ENCODE results near the gene APLF. TPM values are rescaled to one million over a fixed set of nuclear protein-coding genes. Genes with fewer than 3 reads are reported as not detected.

Gene APLF
- total and polyA plus RNA-seq, 2 experiments from 2014 or later = 3.0 to 3.7 TPM

DNA sequence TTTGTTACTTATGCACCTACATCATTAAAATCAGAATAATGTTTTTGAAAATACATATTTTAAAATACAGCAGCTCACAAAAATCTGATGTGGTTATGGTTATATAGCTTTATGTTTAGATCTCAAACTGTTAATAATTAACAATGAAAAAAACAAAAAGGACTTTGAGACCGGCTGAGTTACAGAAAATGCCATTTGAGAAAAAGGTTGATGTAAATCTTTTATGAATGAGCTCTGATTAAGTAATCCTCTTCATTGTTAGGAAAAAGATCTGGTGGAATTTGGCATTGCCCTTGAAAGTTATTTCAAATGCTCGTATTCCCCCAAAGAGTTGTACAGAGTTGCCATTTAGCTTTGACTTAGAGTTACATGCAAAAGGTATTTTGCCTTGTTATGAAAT lies 93.2 kb downstream of the APLF start:
- no peaks in the 10 kb centered on the region for H3K4me1 ChIP-seq (ENCODE audit: insufficient read depth)
- H3K79me2 ChIP-seq (replicated peaks; ENCODE audit: insufficient read depth) = no peaks in the 10 kb centered on the region
- H3K4me2 ChIP-seq = no peak overlapping the region
- no peak overlapping the region for H3K27ac ChIP-seq (ENCODE audit: low read depth)
- no peak overlapping the region for H2AFZ ChIP-seq
- Mint-ChIP-seq H3K9me3 (no peaks in the 10 kb centered on the region), H3K36me3 (ENCODE audit: low read depth) (no peaks in the 10 kb centered on the region), H3K27me3 (ENCODE audit: insufficient read depth, low read depth, poor library complexity) (no peaks in the 10 kb centered on the region), H3K4me1 (no peaks in the 10 kb centered on the region), H3K4me3 (no peak overlapping the region), H3K27ac (no peak overlapping the region)
- no peaks in the 10 kb centered on the region for H3F3A ChIP-seq (replicated peaks; ENCODE audit: low read depth)
- no peak for ATAC-seq
- no peaks in the 10 kb centered on the region for H3K9me2 ChIP-seq (ENCODE audit: insufficient read depth)
- no peaks in the 10 kb centered on the region for H3K27me3 ChIP-seq (ENCODE audit: insufficient read depth)
- H3K4me3 ChIP-seq = no peak overlapping the region
- no peak for DNase-seq (ENCODE audit: low spot score)
- no peaks in the 10 kb centered on the region for H4K20me1 ChIP-seq (replicated peaks; ENCODE audit: insufficient read depth)
- no peaks in the 10 kb centered on the region for H3K36me3 ChIP-seq (ENCODE audit: insufficient read depth)
- TF ChIP-seq STAT1 (IDR thresholded peaks at IDR 0.05; ENCODE audit: unreplicated experiment) = no peak
- TF ChIP-seq, protein P1, sequence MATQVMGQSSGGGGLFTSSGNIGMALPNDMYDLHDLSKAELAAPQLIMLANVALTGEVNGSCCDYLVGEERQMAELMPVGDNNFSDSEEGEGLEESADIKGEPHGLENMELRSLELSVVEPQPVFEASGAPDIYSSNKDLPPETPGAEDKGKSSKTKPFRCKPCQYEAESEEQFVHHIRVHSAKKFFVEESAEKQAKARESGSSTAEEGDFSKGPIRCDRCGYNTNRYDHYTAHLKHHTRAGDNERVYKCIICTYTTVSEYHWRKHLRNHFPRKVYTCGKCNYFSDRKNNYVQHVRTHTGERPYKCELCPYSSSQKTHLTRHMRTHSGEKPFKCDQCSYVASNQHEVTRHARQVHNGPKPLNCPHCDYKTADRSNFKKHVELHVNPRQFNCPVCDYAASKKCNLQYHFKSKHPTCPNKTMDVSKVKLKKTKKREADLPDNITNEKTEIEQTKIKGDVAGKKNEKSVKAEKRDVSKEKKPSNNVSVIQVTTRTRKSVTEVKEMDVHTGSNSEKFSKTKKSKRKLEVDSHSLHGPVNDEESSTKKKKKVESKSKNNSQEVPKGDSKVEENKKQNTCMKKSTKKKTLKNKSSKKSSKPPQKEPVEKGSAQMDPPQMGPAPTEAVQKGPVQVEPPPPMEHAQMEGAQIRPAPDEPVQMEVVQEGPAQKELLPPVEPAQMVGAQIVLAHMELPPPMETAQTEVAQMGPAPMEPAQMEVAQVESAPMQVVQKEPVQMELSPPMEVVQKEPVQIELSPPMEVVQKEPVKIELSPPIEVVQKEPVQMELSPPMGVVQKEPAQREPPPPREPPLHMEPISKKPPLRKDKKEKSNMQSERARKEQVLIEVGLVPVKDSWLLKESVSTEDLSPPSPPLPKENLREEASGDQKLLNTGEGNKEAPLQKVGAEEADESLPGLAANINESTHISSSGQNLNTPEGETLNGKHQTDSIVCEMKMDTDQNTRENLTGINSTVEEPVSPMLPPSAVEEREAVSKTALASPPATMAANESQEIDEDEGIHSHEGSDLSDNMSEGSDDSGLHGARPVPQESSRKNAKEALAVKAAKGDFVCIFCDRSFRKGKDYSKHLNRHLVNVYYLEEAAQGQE (IDR thresholded peaks at IDR 0.05; ENCODE audit: unreplicated experiment) = no peak
- no peak for TF ChIP-seq ZNF331 (CRISPR knock-in tag; IDR thresholded peaks at IDR 0.05; ENCODE audit: low read depth)
- no peak for TF ChIP-seq JUNB (IDR thresholded peaks at IDR 0.05; ENCODE audit: unreplicated experiment)
- TF ChIP-seq, protein P2, sequence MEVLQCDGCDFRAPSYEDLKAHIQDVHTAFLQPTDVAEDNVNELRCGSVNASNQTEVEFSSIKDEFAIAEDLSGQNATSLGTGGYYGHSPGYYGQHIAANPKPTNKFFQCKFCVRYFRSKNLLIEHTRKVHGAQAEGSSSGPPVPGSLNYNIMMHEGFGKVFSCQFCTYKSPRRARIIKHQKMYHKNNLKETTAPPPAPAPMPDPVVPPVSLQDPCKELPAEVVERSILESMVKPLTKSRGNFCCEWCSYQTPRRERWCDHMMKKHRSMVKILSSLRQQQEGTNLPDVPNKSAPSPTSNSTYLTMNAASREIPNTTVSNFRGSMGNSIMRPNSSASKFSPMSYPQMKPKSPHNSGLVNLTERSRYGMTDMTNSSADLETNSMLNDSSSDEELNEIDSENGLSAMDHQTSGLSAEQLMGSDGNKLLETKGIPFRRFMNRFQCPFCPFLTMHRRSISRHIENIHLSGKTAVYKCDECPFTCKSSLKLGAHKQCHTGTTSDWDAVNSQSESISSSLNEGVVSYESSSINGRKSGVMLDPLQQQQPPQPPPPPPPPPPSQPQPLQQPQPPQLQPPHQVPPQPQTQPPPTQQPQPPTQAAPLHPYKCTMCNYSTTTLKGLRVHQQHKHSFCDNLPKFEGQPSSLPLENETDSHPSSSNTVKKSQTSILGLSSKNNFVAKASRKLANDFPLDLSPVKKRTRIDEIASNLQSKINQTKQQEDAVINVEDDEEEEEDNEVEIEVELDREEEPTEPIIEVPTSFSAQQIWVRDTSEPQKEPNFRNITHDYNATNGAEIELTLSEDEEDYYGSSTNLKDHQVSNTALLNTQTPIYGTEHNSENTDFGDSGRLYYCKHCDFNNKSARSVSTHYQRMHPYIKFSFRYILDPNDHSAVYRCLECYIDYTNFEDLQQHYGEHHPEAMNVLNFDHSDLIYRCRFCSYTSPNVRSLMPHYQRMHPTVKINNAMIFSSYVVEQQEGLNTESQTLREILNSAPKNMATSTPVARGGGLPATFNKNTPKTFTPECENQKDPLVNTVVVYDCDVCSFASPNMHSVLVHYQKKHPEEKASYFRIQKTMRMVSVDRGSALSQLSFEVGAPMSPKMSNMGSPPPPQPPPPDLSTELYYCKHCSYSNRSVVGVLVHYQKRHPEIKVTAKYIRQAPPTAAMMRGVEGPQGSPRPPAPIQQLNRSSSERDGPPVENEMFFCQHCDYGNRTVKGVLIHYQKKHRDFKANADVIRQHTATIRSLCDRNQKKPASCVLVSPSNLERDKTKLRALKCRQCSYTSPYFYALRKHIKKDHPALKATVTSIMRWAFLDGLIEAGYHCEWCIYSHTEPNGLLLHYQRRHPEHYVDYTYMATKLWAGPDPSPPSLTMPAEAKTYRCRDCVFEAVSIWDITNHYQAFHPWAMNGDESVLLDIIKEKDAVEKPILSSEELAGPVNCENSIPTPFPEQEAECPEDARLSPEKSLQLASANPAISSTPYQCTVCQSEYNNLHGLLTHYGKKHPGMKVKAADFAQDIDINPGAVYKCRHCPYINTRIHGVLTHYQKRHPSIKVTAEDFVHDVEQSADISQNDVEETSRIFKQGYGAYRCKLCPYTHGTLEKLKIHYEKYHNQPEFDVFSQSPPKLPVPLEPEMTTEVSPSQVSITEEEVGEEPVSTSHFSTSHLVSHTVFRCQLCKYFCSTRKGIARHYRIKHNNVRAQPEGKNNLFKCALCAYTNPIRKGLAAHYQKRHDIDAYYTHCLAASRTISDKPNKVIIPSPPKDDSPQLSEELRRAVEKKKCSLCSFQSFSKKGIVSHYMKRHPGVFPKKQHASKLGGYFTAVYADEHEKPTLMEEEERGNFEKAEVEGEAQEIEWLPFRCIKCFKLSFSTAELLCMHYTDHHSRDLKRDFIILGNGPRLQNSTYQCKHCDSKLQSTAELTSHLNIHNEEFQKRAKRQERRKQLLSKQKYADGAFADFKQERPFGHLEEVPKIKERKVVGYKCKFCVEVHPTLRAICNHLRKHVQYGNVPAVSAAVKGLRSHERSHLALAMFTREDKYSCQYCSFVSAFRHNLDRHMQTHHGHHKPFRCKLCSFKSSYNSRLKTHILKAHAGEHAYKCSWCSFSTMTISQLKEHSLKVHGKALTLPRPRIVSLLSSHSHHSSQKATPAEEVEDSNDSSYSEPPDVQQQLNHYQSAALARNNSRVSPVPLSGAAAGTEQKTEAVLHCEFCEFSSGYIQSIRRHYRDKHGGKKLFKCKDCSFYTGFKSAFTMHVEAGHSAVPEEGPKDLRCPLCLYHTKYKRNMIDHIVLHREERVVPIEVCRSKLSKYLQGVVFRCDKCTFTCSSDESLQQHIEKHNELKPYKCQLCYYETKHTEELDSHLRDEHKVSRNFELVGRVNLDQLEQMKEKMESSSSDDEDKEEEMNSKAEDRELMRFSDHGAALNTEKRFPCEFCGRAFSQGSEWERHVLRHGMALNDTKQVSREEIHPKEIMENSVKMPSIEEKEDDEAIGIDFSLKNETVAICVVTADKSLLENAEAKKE (CRISPR knock-in tag; IDR thresholded peaks at IDR 0.05) = no peak
- TF ChIP-seq EZH2 (IDR thresholded peaks at IDR 0.05; ENCODE audit: low read depth, unreplicated experiment) = no peak
- TF ChIP-seq EZH2phosphoT487 (IDR thresholded peaks at IDR 0.05; ENCODE audit: unreplicated experiment) = no peak
- no peak for TF ChIP-seq NANOG (IDR thresholded peaks at IDR 0.05; ENCODE audit: borderline replicate concordance)
- no peak for TF ChIP-seq CREB1 (CRISPR knock-in tag; IDR thresholded peaks at IDR 0.05; ENCODE audit: low read depth)
- no peak for TF ChIP-seq ZNF114 (CRISPR knock-in tag; IDR thresholded peaks at IDR 0.05)
- TF ChIP-seq, protein P3, sequence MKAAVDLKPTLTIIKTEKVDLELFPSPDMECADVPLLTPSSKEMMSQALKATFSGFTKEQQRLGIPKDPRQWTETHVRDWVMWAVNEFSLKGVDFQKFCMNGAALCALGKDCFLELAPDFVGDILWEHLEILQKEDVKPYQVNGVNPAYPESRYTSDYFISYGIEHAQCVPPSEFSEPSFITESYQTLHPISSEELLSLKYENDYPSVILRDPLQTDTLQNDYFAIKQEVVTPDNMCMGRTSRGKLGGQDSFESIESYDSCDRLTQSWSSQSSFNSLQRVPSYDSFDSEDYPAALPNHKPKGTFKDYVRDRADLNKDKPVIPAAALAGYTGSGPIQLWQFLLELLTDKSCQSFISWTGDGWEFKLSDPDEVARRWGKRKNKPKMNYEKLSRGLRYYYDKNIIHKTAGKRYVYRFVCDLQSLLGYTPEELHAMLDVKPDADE (IDR thresholded peaks at IDR 0.05) = no peak
- TF ChIP-seq, protein P4, sequence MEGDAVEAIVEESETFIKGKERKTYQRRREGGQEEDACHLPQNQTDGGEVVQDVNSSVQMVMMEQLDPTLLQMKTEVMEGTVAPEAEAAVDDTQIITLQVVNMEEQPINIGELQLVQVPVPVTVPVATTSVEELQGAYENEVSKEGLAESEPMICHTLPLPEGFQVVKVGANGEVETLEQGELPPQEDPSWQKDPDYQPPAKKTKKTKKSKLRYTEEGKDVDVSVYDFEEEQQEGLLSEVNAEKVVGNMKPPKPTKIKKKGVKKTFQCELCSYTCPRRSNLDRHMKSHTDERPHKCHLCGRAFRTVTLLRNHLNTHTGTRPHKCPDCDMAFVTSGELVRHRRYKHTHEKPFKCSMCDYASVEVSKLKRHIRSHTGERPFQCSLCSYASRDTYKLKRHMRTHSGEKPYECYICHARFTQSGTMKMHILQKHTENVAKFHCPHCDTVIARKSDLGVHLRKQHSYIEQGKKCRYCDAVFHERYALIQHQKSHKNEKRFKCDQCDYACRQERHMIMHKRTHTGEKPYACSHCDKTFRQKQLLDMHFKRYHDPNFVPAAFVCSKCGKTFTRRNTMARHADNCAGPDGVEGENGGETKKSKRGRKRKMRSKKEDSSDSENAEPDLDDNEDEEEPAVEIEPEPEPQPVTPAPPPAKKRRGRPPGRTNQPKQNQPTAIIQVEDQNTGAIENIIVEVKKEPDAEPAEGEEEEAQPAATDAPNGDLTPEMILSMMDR (conservative IDR thresholded peaks at IDR 0.05; ENCODE audit: low read depth in 2 of 2) = no peak
- TF ChIP-seq POLR2AphosphoS5 (IDR thresholded peaks at IDR 0.05; ENCODE audit: low read depth) = no peak
